ENCODE measurements around the gene GPR62.

GPR62 gene

DNA sequence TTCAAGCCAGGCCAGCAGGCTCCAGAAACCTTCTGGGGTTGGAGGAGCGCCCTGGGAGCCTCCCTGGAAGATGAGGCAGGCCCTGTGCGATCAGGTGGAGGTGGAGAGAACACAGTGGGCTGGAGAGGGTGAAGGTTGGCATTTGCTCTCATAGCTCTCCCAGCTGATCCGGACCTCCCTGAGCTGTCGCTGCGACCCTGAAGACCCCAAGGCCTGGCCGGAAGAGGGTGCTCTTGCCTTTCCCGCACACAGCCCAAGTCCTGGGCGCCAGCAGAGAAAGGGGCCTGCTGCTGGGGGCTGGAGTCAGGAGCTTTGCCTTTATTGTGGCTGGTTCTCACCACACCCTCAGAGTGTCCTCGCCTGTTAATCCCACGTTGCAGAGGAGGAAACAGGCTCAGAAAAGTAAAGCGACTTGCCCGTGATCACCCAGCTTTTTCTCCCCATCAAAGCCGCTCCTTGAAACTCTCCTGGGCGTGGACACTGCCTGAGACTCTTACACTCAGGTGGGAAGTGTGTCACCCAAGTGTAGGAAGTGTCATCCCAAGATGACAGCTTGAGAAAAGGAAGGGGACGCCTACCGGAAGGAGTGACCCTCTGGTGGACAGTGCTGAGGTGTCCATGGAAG, 49.1 kb downstream of the GPR62 start:
- DNase-seq (ENCODE audit: low read depth in 2 of 2): peak; percentile 61 to 72
- H3K4me3 ChIP-seq (replicated peaks in 1 of 2; ENCODE audit: low read depth in 2 of 2, low read length in 2 of 2): no peak overlapping the region
- TF ChIP-seq, protein P1, sequence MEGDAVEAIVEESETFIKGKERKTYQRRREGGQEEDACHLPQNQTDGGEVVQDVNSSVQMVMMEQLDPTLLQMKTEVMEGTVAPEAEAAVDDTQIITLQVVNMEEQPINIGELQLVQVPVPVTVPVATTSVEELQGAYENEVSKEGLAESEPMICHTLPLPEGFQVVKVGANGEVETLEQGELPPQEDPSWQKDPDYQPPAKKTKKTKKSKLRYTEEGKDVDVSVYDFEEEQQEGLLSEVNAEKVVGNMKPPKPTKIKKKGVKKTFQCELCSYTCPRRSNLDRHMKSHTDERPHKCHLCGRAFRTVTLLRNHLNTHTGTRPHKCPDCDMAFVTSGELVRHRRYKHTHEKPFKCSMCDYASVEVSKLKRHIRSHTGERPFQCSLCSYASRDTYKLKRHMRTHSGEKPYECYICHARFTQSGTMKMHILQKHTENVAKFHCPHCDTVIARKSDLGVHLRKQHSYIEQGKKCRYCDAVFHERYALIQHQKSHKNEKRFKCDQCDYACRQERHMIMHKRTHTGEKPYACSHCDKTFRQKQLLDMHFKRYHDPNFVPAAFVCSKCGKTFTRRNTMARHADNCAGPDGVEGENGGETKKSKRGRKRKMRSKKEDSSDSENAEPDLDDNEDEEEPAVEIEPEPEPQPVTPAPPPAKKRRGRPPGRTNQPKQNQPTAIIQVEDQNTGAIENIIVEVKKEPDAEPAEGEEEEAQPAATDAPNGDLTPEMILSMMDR (IDR thresholded peaks at IDR 0.05; ENCODE audit: low read depth, low read length): peak; percentile 72

DNA sequence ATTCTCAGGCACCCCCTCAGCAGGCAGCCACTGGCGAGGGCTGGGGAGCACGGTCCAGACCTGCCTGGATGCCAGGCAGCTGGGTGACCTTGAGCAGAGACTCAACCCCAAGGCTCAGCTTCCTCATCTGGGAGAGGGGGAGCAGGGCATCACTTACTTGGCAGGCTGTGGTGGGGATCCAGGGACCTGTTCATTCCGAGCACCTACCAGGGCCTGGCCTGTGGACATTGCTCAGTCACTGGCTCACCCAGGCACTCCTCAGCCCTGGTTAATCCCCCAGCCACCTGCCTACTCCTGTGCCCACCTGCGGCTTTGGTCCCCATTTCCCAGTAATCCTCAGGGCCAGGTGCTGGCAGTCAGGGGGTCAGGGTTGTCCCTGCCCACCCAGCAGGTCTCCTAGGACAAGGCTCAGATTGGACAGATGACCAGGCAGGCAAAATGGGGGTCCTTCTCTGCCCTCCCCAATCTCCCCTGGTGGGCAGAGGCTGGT, 49.8 kb downstream of the GPR62 start:
- no peak for DNase-seq (ENCODE audit: low read depth in 2 of 2)
- TF ChIP-seq, protein P1 (IDR thresholded peaks at IDR 0.05; ENCODE audit: low read depth, low read length): no peak
- no peak overlapping the region for H3K4me3 ChIP-seq (replicated peaks in 1 of 2; ENCODE audit: low read depth in 2 of 2, low read length in 2 of 2)

DNA sequence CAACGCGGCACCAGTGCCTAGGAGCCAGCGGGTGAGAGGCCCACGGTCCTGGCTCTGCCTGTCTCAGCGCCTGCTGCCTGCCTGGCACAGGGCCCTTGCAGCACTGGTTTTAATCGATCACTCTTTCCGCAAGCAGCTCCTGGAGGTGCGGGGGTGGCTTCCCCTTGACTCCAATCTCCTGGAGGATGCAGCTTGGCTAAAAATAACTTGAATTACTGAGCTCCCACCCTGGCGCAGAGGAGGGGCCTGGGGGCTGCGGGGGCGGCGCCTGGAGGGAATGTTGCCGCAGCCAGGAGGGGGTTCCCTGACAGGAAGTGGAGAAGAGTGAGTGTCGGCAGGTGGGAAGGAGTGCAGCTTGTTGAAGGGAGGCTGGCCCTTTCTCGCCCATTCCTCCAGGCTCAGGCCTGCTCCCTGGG, 50.4 kb downstream of the GPR62 start:
- H3K4me3 ChIP-seq (replicated peaks in 1 of 2; ENCODE audit: low read depth in 2 of 2, low read length in 2 of 2): no peak overlapping the region
- peak; percentile 25 to 65 for DNase-seq (ENCODE audit: low read depth in 2 of 2)
- TF ChIP-seq, protein P1 (IDR thresholded peaks at IDR 0.05; ENCODE audit: low read depth, low read length): no peak

DNA sequence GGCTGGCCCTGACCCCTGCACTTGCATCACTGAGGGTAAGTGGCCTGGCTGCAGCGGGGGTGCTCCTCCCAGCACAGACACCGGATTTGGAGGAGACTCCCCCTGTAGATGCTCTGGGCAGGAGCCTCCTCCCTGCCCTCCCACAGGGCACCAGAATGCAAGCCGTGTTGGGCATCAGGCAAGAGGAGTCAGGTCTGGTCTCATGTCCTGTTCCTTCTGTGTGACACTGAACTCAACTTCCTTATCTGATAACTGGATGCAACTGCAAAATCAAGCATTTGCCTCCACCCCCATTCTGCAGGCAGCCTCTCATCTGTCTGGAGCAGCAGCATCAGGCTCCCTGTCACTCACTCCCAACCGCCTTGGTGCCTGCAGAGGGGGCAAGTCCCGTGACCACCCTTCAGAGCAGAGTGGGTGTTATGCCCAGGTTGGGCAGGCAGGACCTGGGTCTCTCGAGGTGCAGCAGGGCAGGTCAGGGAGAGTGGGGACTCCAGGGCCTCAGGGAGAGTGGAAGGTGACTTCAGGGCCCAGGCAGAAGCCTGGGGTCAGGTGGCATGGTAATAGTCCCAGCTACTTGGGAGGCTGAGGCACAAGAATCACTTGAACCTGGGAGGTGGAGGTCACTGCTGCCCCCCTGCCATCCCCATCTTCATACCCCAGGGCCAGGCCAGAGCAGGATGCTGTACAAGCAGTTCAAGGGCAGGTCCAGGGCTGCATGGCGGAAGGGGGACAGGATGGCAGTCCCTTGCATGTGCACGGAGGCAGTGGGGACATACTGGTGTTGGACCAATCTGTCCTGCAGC, 51.0 kb downstream of the GPR62 start:
- DNase-seq (ENCODE audit: low read depth in 2 of 2): no peak
- TF ChIP-seq, protein P1 (IDR thresholded peaks at IDR 0.05; ENCODE audit: low read depth, low read length): no peak
- no peak overlapping the region for H3K4me3 ChIP-seq (replicated peaks in 1 of 2; ENCODE audit: low read depth in 2 of 2, low read length in 2 of 2)

DNA sequence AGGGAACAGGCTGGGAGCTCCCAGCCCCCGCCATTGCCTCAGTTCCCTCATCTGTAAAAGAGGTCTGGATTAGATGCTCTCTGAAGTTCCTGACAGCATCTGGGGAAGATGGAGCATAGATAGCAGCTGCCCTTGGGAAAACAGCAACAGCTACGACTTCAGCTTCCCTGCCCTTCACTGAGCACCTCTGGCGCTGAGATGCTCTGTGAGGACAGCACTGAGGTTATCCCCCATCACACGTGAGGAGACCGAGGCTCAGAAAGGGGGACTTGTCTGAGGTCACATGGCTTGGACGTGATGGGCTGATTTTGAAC, 51.6 kb downstream of the GPR62 start:
- TF ChIP-seq, protein P1 (IDR thresholded peaks at IDR 0.05; ENCODE audit: low read depth, low read length): no peak
- H3K4me3 ChIP-seq (replicated peaks in 1 of 2; ENCODE audit: low read depth in 2 of 2, low read length in 2 of 2): no peak overlapping the region
- DNase-seq (ENCODE audit: low read depth in 2 of 2): no peak

All from cardiac fibroblast (primary cell).